OCI-LY3 (cell line): ENCODE data around the gene RNF217.

Experiments
- H2AFZ ChIP-seq: fragments of 200-600, 300-600 bp; shearing (Covaris generic); 2 replicates; pipeline ENCODE4 v1.6.0; 2014; ENCODE audit warnings: antibody characterized with exemption, low read depth, low read length
- H3K27ac ChIP-seq: fragments of 200-600, 300-600 bp; sonication (generic); 2 replicates; pipeline ENCODE4 v1.5.1; 2014; ENCODE audit warnings: mild to moderate bottlenecking, low read length, moderate library complexity, mixed read lengths
- H3K27me3 ChIP-seq: fragments of 200-600, 300-600 bp; sonication (generic); 2 replicates; pipeline ENCODE4 v1.6.1; 2014; ENCODE audit warnings: low read depth, low read length, mixed read lengths
- H3K36me3 ChIP-seq: fragments of 200-600, 300-600 bp; sonication (generic); replicated peaks from 2 replicates; pipeline ENCODE3; 2014; ENCODE audit warnings: low read depth, low read length, mixed read lengths
- H3K4me1 ChIP-seq: fragments of 300-600, 200-600 bp; sonication (generic); 2 replicates; pipeline ENCODE4 v1.6.1; 2014; ENCODE audit warnings: low read length, mixed read lengths
- H3K4me2 ChIP-seq: fragments of 200-600, 300-600 bp; sonication (generic); 2 replicates; pipeline ENCODE4 v1.6.1; 2014; ENCODE audit warnings: low read length, mixed read lengths
- H3K4me3 ChIP-seq: fragments of 300-600, 200-600 bp; sonication (generic); 2 replicates; pipeline ENCODE4 v1.5.1; 2014; ENCODE audit warnings: antibody characterized with exemption, mild to moderate bottlenecking, low read length, moderate library complexity
- H3K79me2 ChIP-seq: fragments of 300-600, 200-600 bp; shearing (Covaris generic); 2 replicates; pipeline ENCODE4 v1.6.1; 2014; ENCODE audit warnings: mild to moderate bottlenecking, low read length, mixed read lengths
- H3K9ac ChIP-seq: fragments of 300-600, 200-600 bp; shearing (Covaris generic); 2 replicates; pipeline ENCODE4 v1.6.0; 2014; ENCODE audit warnings: mild to moderate bottlenecking, low read length, moderate library complexity
- H3K9me3 ChIP-seq: fragments of 200-600, 300-600 bp; shearing (Covaris generic); 2 replicates; pipeline ENCODE4 v1.6.1; 2014; ENCODE audit warnings: low read length, mixed read lengths; ENCODE audit not compliant: insufficient read depth
- H4K20me1 ChIP-seq: fragments of 200-600, 300-600 bp; sonication (generic); 2 replicates; pipeline ENCODE4 v1.6.1; 2016; ENCODE audit warnings: low read length, mixed read lengths; ENCODE audit not compliant: insufficient read depth
- EZH2phosphoT487 ChIP-seq: fragments of 200-600 bp; shearing (Covaris generic); IDR thresholded peaks from 2 replicates; pipeline ENCODE4 v1.6.1; 2018; ENCODE audit warnings: antibody characterized with exemption, mixed run types, low read depth
- TF ChIP-seq, protein P1 (sequence below): fragments of 200-600, 300-600 bp; sonication (generic); IDR thresholded peaks from 2 replicates; pipeline ENCODE4 v1.5.1; 2014; ENCODE audit warnings: antibody characterized with exemption, low read length, low read depth

The RNF217 gene

DNA sequence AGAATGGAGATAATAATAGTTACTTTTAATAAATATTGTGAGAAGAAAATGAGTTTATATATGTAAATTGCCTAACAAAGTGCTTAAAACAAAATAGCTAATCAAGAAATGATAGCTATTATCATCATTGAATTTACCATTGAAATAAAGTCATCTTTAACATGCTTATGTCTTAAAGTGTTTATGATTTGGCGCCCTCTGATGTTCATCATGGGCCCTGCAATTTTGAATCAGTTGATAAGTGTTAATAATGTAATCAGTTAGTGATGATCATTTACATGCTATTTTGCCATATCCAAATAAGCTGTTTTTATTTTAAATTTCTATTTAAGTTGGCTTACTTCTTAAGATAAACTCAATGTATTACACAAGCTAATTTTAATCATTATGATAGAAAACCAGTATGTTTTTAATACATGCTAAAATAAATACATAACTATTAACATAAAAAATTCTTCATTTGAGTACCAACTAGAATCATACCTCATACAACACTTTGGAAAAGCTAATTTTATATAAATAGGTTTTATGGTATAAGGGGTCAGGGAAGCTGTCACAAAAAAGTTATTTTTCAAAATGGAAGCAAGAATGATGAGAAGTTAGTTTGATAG is 152.1 kb downstream of the RNF217 start:
- Histone ChIP-seq H4K20me1 (no peaks in the 10 kb centered on the region), H3K79me2 (no peaks in the 10 kb centered on the region), H3K9ac (no peak overlapping the region), H2AFZ (no peak overlapping the region), H3K9me3 (no peaks in the 10 kb centered on the region), H3K36me3 (no peaks in the 10 kb centered on the region), H3K4me3 (no peak overlapping the region), H3K27me3 (no peaks in the 10 kb centered on the region), H3K4me1 (no peaks in the 10 kb centered on the region), H3K4me2 (no peak overlapping the region), H3K27ac (no peak overlapping the region)
- TF ChIP-seq, protein P1, sequence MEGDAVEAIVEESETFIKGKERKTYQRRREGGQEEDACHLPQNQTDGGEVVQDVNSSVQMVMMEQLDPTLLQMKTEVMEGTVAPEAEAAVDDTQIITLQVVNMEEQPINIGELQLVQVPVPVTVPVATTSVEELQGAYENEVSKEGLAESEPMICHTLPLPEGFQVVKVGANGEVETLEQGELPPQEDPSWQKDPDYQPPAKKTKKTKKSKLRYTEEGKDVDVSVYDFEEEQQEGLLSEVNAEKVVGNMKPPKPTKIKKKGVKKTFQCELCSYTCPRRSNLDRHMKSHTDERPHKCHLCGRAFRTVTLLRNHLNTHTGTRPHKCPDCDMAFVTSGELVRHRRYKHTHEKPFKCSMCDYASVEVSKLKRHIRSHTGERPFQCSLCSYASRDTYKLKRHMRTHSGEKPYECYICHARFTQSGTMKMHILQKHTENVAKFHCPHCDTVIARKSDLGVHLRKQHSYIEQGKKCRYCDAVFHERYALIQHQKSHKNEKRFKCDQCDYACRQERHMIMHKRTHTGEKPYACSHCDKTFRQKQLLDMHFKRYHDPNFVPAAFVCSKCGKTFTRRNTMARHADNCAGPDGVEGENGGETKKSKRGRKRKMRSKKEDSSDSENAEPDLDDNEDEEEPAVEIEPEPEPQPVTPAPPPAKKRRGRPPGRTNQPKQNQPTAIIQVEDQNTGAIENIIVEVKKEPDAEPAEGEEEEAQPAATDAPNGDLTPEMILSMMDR, result peak; percentile 60
- TF ChIP-seq EZH2phosphoT487, result no peak

DNA sequence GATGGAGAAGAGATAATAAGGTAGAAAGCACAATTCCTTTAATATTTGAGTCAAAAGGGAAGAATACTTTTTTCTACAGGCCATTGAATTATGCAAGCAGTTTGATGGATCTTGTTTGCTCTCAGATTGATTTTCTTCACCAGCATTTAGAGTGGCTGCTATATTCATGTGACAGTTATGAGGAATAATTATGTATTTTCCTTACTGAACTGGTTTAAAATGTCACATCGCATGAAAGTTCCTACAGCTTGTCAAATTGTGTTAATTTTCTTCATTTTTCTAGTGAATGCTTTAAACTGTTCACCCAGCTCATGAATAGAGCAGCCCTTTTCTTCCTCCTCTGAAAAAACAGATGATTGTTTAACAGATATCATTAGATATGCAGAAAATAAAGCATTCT is 153.9 kb downstream of the RNF217 start:
- Histone ChIP-seq H3K79me2 (no peaks in the 10 kb centered on the region), H3K36me3 (no peaks in the 10 kb centered on the region), H3K27me3 (no peaks in the 10 kb centered on the region), H3K9me3 (no peaks in the 10 kb centered on the region), H3K4me3 (no peak overlapping the region), H3K9ac (no peak overlapping the region), H2AFZ (no peak overlapping the region), H4K20me1 (no peaks in the 10 kb centered on the region), H3K4me2 (no peak overlapping the region), H3K4me1 (no peaks in the 10 kb centered on the region), H3K27ac (no peak overlapping the region)
- no peak for TF ChIP-seq EZH2phosphoT487
- TF ChIP-seq, protein P1, result no peak

DNA sequence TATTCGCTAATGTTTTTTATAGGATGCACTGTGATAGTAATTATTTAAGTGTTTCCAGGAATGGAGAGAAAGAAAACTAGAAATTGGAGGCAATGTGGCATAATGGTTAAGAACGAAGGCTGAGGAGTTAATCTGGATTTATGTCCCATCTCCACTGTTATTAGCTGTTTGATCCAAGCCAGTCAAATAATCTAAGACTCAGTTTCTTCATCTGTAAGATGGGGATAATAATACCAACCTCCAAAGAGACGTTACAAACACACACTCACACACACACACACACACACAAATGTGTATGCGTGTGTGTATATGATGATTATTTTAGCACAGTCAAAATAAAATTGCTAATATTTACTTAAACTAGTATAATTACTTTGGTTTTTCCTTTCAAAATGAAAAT is 154.5 kb downstream of the RNF217 start:
- H3K9ac ChIP-seq, result no peak overlapping the region
- no peaks in the 10 kb centered on the region for H3K36me3 ChIP-seq
- H3K79me2 ChIP-seq, result no peaks in the 10 kb centered on the region
- H3K27ac ChIP-seq, result no peak overlapping the region
- H3K27me3 ChIP-seq, result no peaks in the 10 kb centered on the region
- H3K9me3 ChIP-seq, result no peaks in the 10 kb centered on the region
- H3K4me2 ChIP-seq, result no peak overlapping the region
- H2AFZ ChIP-seq, result no peak overlapping the region
- TF ChIP-seq, protein P1, result no peak
- TF ChIP-seq EZH2phosphoT487, result no peak
- no peak overlapping the region for H3K4me3 ChIP-seq
- H4K20me1 ChIP-seq, result no peaks in the 10 kb centered on the region
- no peaks in the 10 kb centered on the region for H3K4me1 ChIP-seq

DNA sequence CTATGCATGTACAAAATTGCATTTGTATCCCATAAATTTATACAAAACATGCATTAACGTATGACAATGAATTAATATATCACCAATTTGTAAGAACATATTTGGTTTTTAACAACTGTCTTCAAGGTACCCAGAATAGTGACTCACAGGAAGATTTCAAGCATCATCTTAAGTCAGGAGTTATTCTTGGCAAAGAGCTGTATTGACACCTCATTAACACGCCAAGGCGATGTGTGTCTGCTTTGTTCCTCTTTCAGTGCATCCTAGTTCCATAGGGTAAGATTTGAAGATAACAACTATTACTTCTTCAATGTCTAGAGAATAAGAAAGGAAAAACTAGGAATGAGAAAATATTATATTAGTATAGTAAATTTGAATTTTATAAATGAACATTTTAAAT is 155.6 kb downstream of the RNF217 start:
- Histone ChIP-seq H3K27me3 (no peaks in the 10 kb centered on the region), H3K27ac (no peak overlapping the region), H3K36me3 (no peaks in the 10 kb centered on the region), H2AFZ (no peak overlapping the region), H3K9ac (no peak overlapping the region), H3K4me3 (no peak overlapping the region), H3K9me3 (no peaks in the 10 kb centered on the region), H3K4me2 (no peak overlapping the region), H4K20me1 (no peaks in the 10 kb centered on the region), H3K4me1 (no peaks in the 10 kb centered on the region), H3K79me2 (no peaks in the 10 kb centered on the region)
- TF ChIP-seq, protein P1, result no peak
- TF ChIP-seq EZH2phosphoT487, result no peak
